NB4 (cell line): ENCODE data around the gene EIF2A.
"Not testable (repeated sequence)": the region's sequence is repeated elsewhere in the genome, so short reads cannot be mapped to it uniquely, and the experiment has no call there.

Source experiments
- DNase-seq: peaks from one replicate; pipeline ENCODE4 v3.0.0; 2010; ENCODE audit warnings: low read depth
- H3K4me3 ChIP-seq: one replicate; pipeline ENCODE4 v1.5.1; 2011; ENCODE audit warnings: mild to moderate bottlenecking, low read depth, low read length, moderate library complexity
- CTCF ChIP-seq: IDR thresholded peaks from one replicate; pipeline ENCODE4 v1.5.1; 2012; ENCODE audit warnings: low read depth, low read length
- MAX ChIP-seq: IDR thresholded peaks from 2 replicates; pipeline ENCODE4 v1.6.1; 2011; ENCODE audit warnings: low read depth, low read length
- MYC ChIP-seq: IDR thresholded peaks from 2 replicates; pipeline ENCODE4 v1.6.1; 2011; ENCODE audit warnings: low read depth, low read length
- POLR2A ChIP-seq: IDR thresholded peaks from 2 replicates; pipeline ENCODE4 v1.6.1; 2011; ENCODE audit warnings: mild to moderate bottlenecking; ENCODE audit not compliant: insufficient read length; ENCODE audit errors: extremely low read depth

The EIF2A gene

GRCh38 chr3:150611666-150612065, 65.1 kb downstream of the EIF2A start:
- TF ChIP-seq POLR2A (no peak), CTCF (no peak), MYC (no peak), MAX (no peak)
- DNase-seq: no peak

GRCh38 chr3:150612494-150612893, 65.9 kb downstream of the EIF2A start:
- no peak overlapping the region for H3K4me3 ChIP-seq
- TF ChIP-seq CTCF: no peak
- TF ChIP-seq MYC: no peak
- TF ChIP-seq POLR2A: no peak
- no peak for DNase-seq

More at GRCh38 chr3:150611666-150612065, 65.1 kb downstream of the EIF2A start:
- no peak overlapping the region for H3K4me3 ChIP-seq

GRCh38 chr3:150613034-150613433, 66.4 kb downstream of the EIF2A start:
- no peak for TF ChIP-seq MAX
- TF ChIP-seq MYC: no peak
- TF ChIP-seq CTCF: no peak
- TF ChIP-seq POLR2A: no peak
- H3K4me3 ChIP-seq: no peak overlapping the region
- no peak for DNase-seq

- no peak for DNase-seq
- TF ChIP-seq POLR2A (no peak), MAX (no peak), MYC (no peak), CTCF (no peak)
- H3K4me3 ChIP-seq: no peak overlapping the region
Measured at GRCh38 chr3:150613709-150614480, 67.3 kb downstream of the EIF2A start.

GRCh38 chr3:150620002-150620689, 73.6 kb downstream of the EIF2A start:
- no peak for DNase-seq
- H3K4me3 ChIP-seq: no peak overlapping the region
- TF ChIP-seq MYC (no peak), POLR2A (no peak)

- H3K4me3 ChIP-seq, DNase-seq: not testable (repeated sequence)
Measured at GRCh38 chr3:150622955-150623354, 76.4 kb downstream of the EIF2A start.

GRCh38 chr3:150623945-150624344, 77.4 kb downstream of the EIF2A start:
- TF ChIP-seq CTCF (no peak), MAX (no peak), MYC (no peak), POLR2A (no peak)
- no peak for DNase-seq

More at GRCh38 chr3:150623945-150624344, 77.4 kb downstream of the EIF2A start:
- H3K4me3 ChIP-seq: no peak overlapping the region
